ENCODE results near the gene CPA4. TPM values are rescaled to one million over a fixed set of nuclear protein-coding genes. Genes with fewer than 3 reads are reported as not detected.

Gene CPA4
- total RNA-seq, 1 donor = 28.2 TPM

- no peak for DNase-seq (ENCODE audit: insufficient read length, low spot score, missing footprints)
- peak overlapping the region; percentile 11 for H3K27ac ChIP-seq (ENCODE audit: low read depth, low read length)
Observed at GRCh38 chr7:130279286-130279685, 13.7 kb upstream of the CPA4 start.

GRCh38 chr7:130279906-130280305 lies 13.1 kb upstream of the CPA4 start:
- no peak overlapping the region for H3K27ac ChIP-seq (ENCODE audit: low read depth, low read length)
- no peaks in the 10 kb centered on the region for H3K79me2 ChIP-seq (ENCODE audit: insufficient read depth, low read length)
- H4K20me1 ChIP-seq (ENCODE audit: insufficient read depth, low read length) = no peaks in the 10 kb centered on the region
- TF ChIP-seq CTCF (IDR thresholded peaks at IDR 0.05; ENCODE audit: extremely low read depth, low read depth, low read length) = no peak
- no peak overlapping the region for H2AFZ ChIP-seq (ENCODE audit: low read length)
- H3K4me2 ChIP-seq (ENCODE audit: insufficient read depth, low read length) = no peak overlapping the region
- H3K9me3 ChIP-seq (ENCODE audit: low read depth, low read length) = no peaks in the 10 kb centered on the region
- no peaks in the 10 kb centered on the region for H3K27me3 ChIP-seq (ENCODE audit: insufficient read depth, low read length)
- H3K36me3 ChIP-seq (ENCODE audit: insufficient read depth, low read length) = no peaks in the 10 kb centered on the region
- no peak overlapping the region for H3K4me3 ChIP-seq (ENCODE audit: insufficient read depth, low read length)
- H3K4me1 ChIP-seq (ENCODE audit: insufficient read depth, low read length) = peaks cover 47% of the 10 kb centered on the region
- no peak for DNase-seq (ENCODE audit: insufficient read length, low spot score, missing footprints)

More at GRCh38 chr7:130279286-130279685, 13.7 kb upstream of the CPA4 start:
- TF ChIP-seq CTCF (IDR thresholded peaks at IDR 0.05; ENCODE audit: extremely low read depth, low read depth, low read length) = no peak
- H4K20me1 ChIP-seq (ENCODE audit: insufficient read depth, low read length) = no peaks in the 10 kb centered on the region
- H3K4me1 ChIP-seq (ENCODE audit: insufficient read depth, low read length) = peaks cover 48% of the 10 kb centered on the region
- H3K36me3 ChIP-seq (ENCODE audit: insufficient read depth, low read length) = no peaks in the 10 kb centered on the region
- no peak overlapping the region for H3K4me2 ChIP-seq (ENCODE audit: insufficient read depth, low read length)
- no peaks in the 10 kb centered on the region for H3K79me2 ChIP-seq (ENCODE audit: insufficient read depth, low read length)
- H3K27me3 ChIP-seq (ENCODE audit: insufficient read depth, low read length) = no peaks in the 10 kb centered on the region
- no peak overlapping the region for H2AFZ ChIP-seq (ENCODE audit: low read length)
- H3K4me3 ChIP-seq (ENCODE audit: insufficient read depth, low read length) = no peak overlapping the region
- H3K9me3 ChIP-seq (ENCODE audit: low read depth, low read length) = no peaks in the 10 kb centered on the region

GRCh38 chr7:130281260-130281659 lies 11.7 kb upstream of the CPA4 start:
- DNase-seq (ENCODE audit: insufficient read length, low spot score, missing footprints) = peak; percentile 85
- Histone ChIP-seq H4K20me1 (ENCODE audit: insufficient read depth, low read length) (no peaks in the 10 kb centered on the region), H3K27me3 (ENCODE audit: insufficient read depth, low read length) (no peaks in the 10 kb centered on the region), H3K4me1 (ENCODE audit: insufficient read depth, low read length) (peaks cover 47% of the 10 kb centered on the region), H3K4me2 (ENCODE audit: insufficient read depth, low read length) (no peak overlapping the region), H2AFZ (ENCODE audit: low read length) (no peak overlapping the region), H3K36me3 (ENCODE audit: insufficient read depth, low read length) (no peaks in the 10 kb centered on the region), H3K9me3 (ENCODE audit: low read depth, low read length) (no peaks in the 10 kb centered on the region), H3K79me2 (ENCODE audit: insufficient read depth, low read length) (no peaks in the 10 kb centered on the region), H3K27ac (ENCODE audit: low read depth, low read length) (no peak overlapping the region), H3K4me3 (ENCODE audit: insufficient read depth, low read length) (no peak overlapping the region)
- no peak for TF ChIP-seq CTCF (IDR thresholded peaks at IDR 0.05; ENCODE audit: extremely low read depth, low read depth, low read length)

- no peak overlapping the region for H3K4me3 ChIP-seq (ENCODE audit: insufficient read depth, low read length)
- no peaks in the 10 kb centered on the region for H3K27me3 ChIP-seq (ENCODE audit: insufficient read depth, low read length)
- no peak overlapping the region for H3K4me2 ChIP-seq (ENCODE audit: insufficient read depth, low read length)
- H4K20me1 ChIP-seq (ENCODE audit: insufficient read depth, low read length) = no peaks in the 10 kb centered on the region
- no peak for DNase-seq (ENCODE audit: insufficient read length, low spot score, missing footprints)
- H3K9me3 ChIP-seq (ENCODE audit: low read depth, low read length) = no peaks in the 10 kb centered on the region
- no peak overlapping the region for H2AFZ ChIP-seq (ENCODE audit: low read length)
- no peak for TF ChIP-seq CTCF (IDR thresholded peaks at IDR 0.05; ENCODE audit: extremely low read depth, low read depth, low read length)
- H3K36me3 ChIP-seq (ENCODE audit: insufficient read depth, low read length) = no peaks in the 10 kb centered on the region
- H3K79me2 ChIP-seq (ENCODE audit: insufficient read depth, low read length) = no peaks in the 10 kb centered on the region
- H3K4me1 ChIP-seq (ENCODE audit: insufficient read depth, low read length) = peaks cover 19% of the 10 kb centered on the region
- no peak overlapping the region for H3K27ac ChIP-seq (ENCODE audit: low read depth, low read length)
Observed at GRCh38 chr7:130286881-130287280, 6.1 kb upstream of the CPA4 start.
